Common myeloid progenitor, CD34-positive (primary cell): Measurements from ENCODE around the gene ANK3.

ENCODE experiments used
- CTCF ChIA-PET: fragments of 350-600 bp; sonication (Branson Sonifier 250); formaldehyde crosslinking; loops from one replicate; lab custom pipeline; 2021; ENCODE audit warnings: antibody characterized with exemption; lab: Charles Lee
- POLR2A ChIA-PET: fragments of 350-600 bp; sonication (Branson Sonifier 250); formaldehyde crosslinking; loops from one replicate; lab custom pipeline; 2021; ENCODE audit warnings: antibody characterized with exemption; lab: Charles Lee
- DNase-seq, 3 donors: peaks; one replicate each; pipeline versions ENCODE4 v3.0.0 to v3.0.0-alpha.2; 2013
- H3K27ac ChIP-seq, 2 experiments: 1 replicate in 1 of 2; 2 replicates in 1 of 2; pipeline ENCODE4 v1.7.0; 2013; ENCODE audit warnings: inconsistent platforms in 2 of 2, low read length in 2 of 2, mild to moderate bottlenecking in 2 of 2, low read depth in 1 of 2, moderate library complexity in 1 of 2; ENCODE audit not compliant: severe bottlenecking in 2 of 2, insufficient read depth in 1 of 2, poor library complexity in 1 of 2
- H3K27me3 ChIP-seq, 5 experiments: replicated peaks in 2 of 5; 1 replicate in 3 of 5; 2 replicates in 2 of 5; pipeline versions ENCODE4 v1.6.1 to v1.7.0; 2013; ENCODE audit warnings: low read length in 4 of 5, mild to moderate bottlenecking in 2 of 5, moderate library complexity in 2 of 5, inconsistent platforms in 1 of 5; ENCODE audit not compliant: insufficient read depth in 5 of 5, control insufficient read depth in 4 of 5
- H3K36me3 ChIP-seq, 4 experiments: 1 replicate in 2 of 4; 2 replicates in 2 of 4; pipeline versions ENCODE4 v1.6.1 to v1.7.0; 2013; ENCODE audit warnings: low read length in 3 of 4, control low read depth in 1 of 4, mild to moderate bottlenecking in 1 of 4; ENCODE audit not compliant: control insufficient read depth in 4 of 4, insufficient read depth in 4 of 4
- H3K4me1 ChIP-seq, 4 experiments: 1 replicate in 3 of 4; 2 replicates in 1 of 4; pipeline versions ENCODE4 v1.6.1 to v1.7.1; 2013; ENCODE audit warnings: low read length in 3 of 4, mild to moderate bottlenecking in 3 of 4, control low read depth in 1 of 4, inconsistent platforms in 1 of 4, moderate library complexity in 1 of 4; ENCODE audit not compliant: control insufficient read depth in 4 of 4, insufficient read depth in 4 of 4; ENCODE audit errors: control extremely low read depth in 1 of 4
- H3K4me3 ChIP-seq, 7 experiments: 1 replicate in 4 of 7; 2 replicates in 3 of 7; pipeline versions ENCODE4 v1.5.1 to v1.7.0; 2013; ENCODE audit warnings: mild to moderate bottlenecking in 7 of 7, low read length in 6 of 7, moderate library complexity in 6 of 7, inconsistent platforms in 2 of 7, low read depth in 2 of 7, control low read depth in 1 of 7; ENCODE audit not compliant: insufficient read depth in 4 of 7, control insufficient read depth in 1 of 7; ENCODE audit errors: extremely low read depth in 1 of 7
- H3K9me3 ChIP-seq, 5 experiments: 1 replicate in 4 of 5; 2 replicates in 1 of 5; pipeline versions ENCODE4 v1.6.1 to v1.7.1; 2013; ENCODE audit warnings: low read length in 4 of 5, mild to moderate bottlenecking in 2 of 5, inconsistent platforms in 1 of 5, low read depth in 1 of 5, moderate library complexity in 1 of 5; ENCODE audit not compliant: control insufficient read depth in 4 of 5, insufficient read depth in 2 of 5; ENCODE audit errors: control extremely low read depth in 1 of 5
- WGBS: methylation state at CpG from one replicate; pipeline ENCODE4 v1.1.5; 2013; ENCODE audit not compliant: insufficient coverage; 5-methylcytosine and 5-hydroxymethylcytosine counted together

ANK3 gene

DNA sequence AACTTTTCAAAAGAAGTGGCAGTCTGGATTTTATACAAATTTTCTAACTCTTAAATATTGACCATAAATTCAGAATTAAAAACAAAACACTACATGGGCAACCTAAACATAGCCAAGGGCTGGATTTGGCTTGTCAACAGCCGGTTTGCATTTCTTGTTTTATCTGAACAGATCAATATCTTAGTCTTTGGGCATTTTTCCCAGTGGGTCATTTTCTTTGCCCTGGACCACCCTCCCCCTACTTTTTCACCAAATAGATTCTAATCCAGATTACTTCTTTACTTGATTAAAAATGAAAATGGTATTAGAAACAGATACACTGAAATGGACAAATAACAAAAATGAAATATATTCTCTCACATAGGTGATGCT lies 189.0 kb downstream of the ANK3 start:
- Histone ChIP-seq H3K27ac (no peak overlapping the region), H3K36me3 (peaks cover 0 to 4% (median under 1%) of the 10 kb centered on the region in 4 experiments), H3K9me3 (no peaks in the 10 kb centered on the region), H3K4me3 (no peak overlapping the region), H3K27me3 (no peaks in the 10 kb centered on the region), H3K4me1 (no peaks in the 10 kb centered on the region)
- WGBS, result no CpG with 5 or more reads among the region's 1 CpG
- CTCF ChIA-PET, result interaction anchor here (0.8 to 1.3 kb wide), 4 partner anchors 9 to 86 kb away, joined by 3 to 6 read pairs (median 4); no protein-coding TSS in a partner anchor
- POLR2A ChIA-PET, result no interaction called here
- DNase-seq, result no peak

DNA sequence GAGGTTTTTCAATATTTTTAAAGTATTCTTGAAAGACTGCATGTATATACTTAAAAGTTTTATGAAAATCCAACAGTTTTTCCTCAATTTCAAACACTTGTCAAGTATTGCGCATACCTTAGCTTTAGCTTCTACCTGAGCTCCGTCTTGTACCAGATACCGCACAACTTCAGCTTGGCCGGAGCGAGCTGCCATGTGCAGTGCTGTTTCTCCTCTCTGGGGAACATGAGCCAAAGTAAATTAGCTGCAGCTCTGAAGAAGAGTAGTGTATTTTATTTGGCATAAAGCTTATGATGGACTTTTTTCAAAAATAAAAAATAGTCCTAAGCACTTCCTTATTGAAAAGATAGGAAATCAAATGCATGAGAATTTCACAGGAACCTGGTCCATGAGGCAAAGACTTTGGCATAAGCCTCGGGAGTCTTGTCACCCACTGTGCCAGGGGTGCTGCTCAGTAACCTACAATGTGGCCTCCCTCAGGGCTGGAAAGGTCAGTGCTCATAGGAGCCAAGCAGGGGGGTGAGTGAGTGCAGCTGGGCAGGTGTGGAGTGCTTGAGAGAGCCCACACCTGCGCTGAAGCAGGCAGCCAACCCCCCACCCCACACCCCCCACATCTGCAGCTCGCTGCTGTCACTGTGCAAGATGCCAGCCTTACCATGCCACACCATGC lies 189.5 kb downstream of the ANK3 start:
- H3K36me3 ChIP-seq, result peaks cover 0 to 4% (median under 1%) of the 10 kb centered on the region in 4 experiments
- no peak overlapping the region for H3K4me3 ChIP-seq
- no peaks in the 10 kb centered on the region for H3K4me1 ChIP-seq
- no peaks in the 10 kb centered on the region for H3K27me3 ChIP-seq
- ChIA-PET POLR2A (no interaction called here), CTCF (interaction anchor here (0.8 to 1.2 kb wide), 3 partner anchors 10 to 85 kb away, joined by 3 to 6 read pairs (median 3); no protein-coding TSS in a partner anchor)
- H3K9me3 ChIP-seq, result no peaks in the 10 kb centered on the region
- H3K27ac ChIP-seq, result no peak overlapping the region
- no peak for DNase-seq
- WGBS, result 96% methylated on average over 8 of the region's 8 CpGs

DNA sequence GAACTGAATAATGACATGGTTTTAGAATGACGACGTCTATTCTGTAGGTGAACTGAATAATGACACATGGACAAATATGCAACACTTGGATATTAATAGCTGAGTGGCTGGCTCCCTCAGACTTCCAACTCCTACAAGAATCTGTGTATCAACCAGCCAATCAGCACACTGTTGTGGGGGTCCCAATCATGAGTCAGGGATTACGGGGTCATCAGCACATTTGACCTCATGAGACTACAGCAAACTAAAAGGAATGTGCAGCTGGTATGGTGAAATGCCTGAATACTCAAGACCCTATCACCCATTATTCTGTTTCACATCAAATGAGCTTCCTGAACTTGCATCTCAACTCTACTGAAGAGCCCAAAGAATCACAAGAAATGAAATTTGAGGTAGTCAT lies 192.5 kb downstream of the ANK3 start:
- Histone ChIP-seq H3K27ac (no peak overlapping the region), H3K4me1 (no peaks in the 10 kb centered on the region), H3K27me3 (no peaks in the 10 kb centered on the region), H3K36me3 (peaks cover 0 to 6% (median under 1%) of the 10 kb centered on the region in 4 experiments), H3K4me3 (no peak overlapping the region), H3K9me3 (no peaks in the 10 kb centered on the region)
- DNase-seq, result no peak
- WGBS, result no CpG with 5 or more reads among the region's 3 CpGs
- ChIA-PET CTCF (interaction anchor here (1.0 to 2.9 kb wide), 2 partner anchors 11 to 239 kb away, joined by 3 to 12 read pairs; no protein-coding TSS in a partner anchor), POLR2A (no interaction called here)

- DNase-seq, result no peak
- H3K9me3 ChIP-seq, result peaks cover 0 to 1% (median 0%) of the 10 kb centered on the region in 5 experiments
- peaks cover 0 to 6% (median under 1%) of the 10 kb centered on the region in 4 experiments for H3K36me3 ChIP-seq
- no peak overlapping the region for H3K4me3 ChIP-seq
- POLR2A ChIA-PET, result no interaction called here
- no peak overlapping the region for H3K27ac ChIP-seq
- H3K4me1 ChIP-seq, result peaks cover 0 to 3% (median 0%) of the 10 kb centered on the region in 4 experiments
- CTCF ChIA-PET, result no interaction called here
- no peaks in the 10 kb centered on the region for H3K27me3 ChIP-seq
Measured at GRCh38 chr10:60194421-60194820, 195.3 kb downstream of the ANK3 start.

- Histone ChIP-seq H3K36me3 (peaks cover 0 to 6% (median under 1%) of the 10 kb centered on the region in 4 experiments), H3K4me3 (no peak overlapping the region), H3K4me1 (peaks cover 0 to 3% (median 0%) of the 10 kb centered on the region in 4 experiments), H3K27ac (no peak overlapping the region), H3K27me3 (no peaks in the 10 kb centered on the region), H3K9me3 (peaks cover 0 to 1% (median 0%) of the 10 kb centered on the region in 5 experiments)
- ChIA-PET CTCF (interaction anchor here (0.6 kb wide), 1 partner anchor 244 kb away, joined by 3 read pairs; no protein-coding TSS in a partner anchor), POLR2A (no interaction called here)
- DNase-seq, result no peak
Measured at GRCh38 chr10:60192946-60193345, 196.7 kb downstream of the ANK3 start.

GRCh38 chr10:60189861-60190475 lies 199.7 kb downstream of the ANK3 start:
- POLR2A ChIA-PET, result interaction anchor here (0.7 kb wide), 1 partner anchor 51 kb away, joined by 3 read pairs; no protein-coding TSS in a partner anchor
- CTCF ChIA-PET, result interaction anchor here (1.9 kb wide), 1 partner anchor 18 kb away, joined by 7 read pairs; no protein-coding TSS in a partner anchor
- Histone ChIP-seq H3K27me3 (no peaks in the 10 kb centered on the region), H3K4me3 (no peak overlapping the region), H3K36me3 (peaks cover 0 to 4% (median 0%) of the 10 kb centered on the region in 4 experiments), H3K9me3 (peaks cover 0 to 1% (median 0%) of the 10 kb centered on the region in 5 experiments), H3K4me1 (peaks cover 0 to 3% (median 0%) of the 10 kb centered on the region in 4 experiments), H3K27ac (no peak overlapping the region)
- 100% methylated on average over 1 of the region's 1 CpG for WGBS
- DNase-seq, result no peak

- Histone ChIP-seq H3K36me3 (peaks cover 0 to 2% (median 0%) of the 10 kb centered on the region in 4 experiments), H3K9me3 (peaks cover 0 to 1% (median 0%) of the 10 kb centered on the region in 5 experiments), H3K4me1 (peaks cover 0 to 3% (median 0%) of the 10 kb centered on the region in 4 experiments), H3K27me3 (no peaks in the 10 kb centered on the region), H3K27ac (no peak overlapping the region), H3K4me3 (no peak overlapping the region)
- ChIA-PET POLR2A (no interaction called here), CTCF (interaction anchor here (1.9 kb wide), 1 partner anchor 20 kb away, joined by 7 read pairs; no protein-coding TSS in a partner anchor)
- WGBS, result no CpG with 5 or more reads among the region's 1 CpG
- no peak for DNase-seq
Measured at GRCh38 chr10:60188548-60188947, 201.1 kb downstream of the ANK3 start.
